HG03432 (cell line): ENCODE data around the gene GDI1.
"Not testable (repeated sequence)": the region's sequence is repeated elsewhere in the genome, so short reads cannot be mapped to it uniquely, and the experiment has no call there.

Experiments
- ATAC-seq: cut with Tn5 transposase; IDR thresholded peaks from one replicate; pipeline ENCODE4 v1.9.1; 2021; ENCODE audit warnings: mild to moderate bottlenecking, moderate library complexity; ENCODE audit not compliant: unreplicated experiment

GDI1 gene

DNA sequence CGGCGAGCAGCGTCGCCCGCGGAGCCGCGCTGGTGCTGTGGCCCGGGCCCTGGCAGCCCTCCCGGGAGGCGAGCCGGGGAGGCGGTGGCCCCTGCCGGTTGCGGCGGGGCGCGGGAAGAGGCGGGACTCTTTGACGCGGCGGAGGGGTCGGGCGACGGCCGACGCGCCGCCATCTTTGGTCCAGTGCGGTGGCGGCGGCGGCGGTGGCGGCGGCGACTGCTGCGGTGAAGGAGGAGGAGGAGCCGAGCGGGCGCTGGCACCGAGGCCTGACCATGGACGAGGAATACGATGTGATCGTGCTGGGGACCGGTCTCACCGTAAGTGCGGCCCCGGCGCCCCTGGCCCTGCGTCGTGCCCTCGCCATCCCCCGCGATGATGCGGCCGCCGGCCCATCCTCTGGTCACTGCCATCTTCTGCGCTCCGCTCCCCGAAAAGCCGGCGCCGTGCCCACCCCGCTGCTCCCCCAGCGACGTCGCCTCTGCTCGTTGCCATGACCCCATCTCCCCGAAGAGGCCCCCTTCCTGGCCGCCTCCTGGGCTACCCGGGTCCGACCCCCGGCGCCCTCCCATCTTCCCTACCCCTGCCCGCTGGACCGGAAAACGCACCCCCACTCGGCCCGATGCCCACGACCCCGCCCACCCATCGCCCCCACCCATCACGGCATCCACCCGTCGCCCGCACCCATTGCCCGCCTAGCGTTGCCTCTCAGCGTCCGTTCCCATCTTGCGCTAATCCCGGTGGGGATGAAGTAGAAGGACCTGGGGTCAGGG is at the start of gene GDI1:
GDI1 (plus strand) TSS at position 172 of the 770 bp plus-strand sequence; CDS start at position 273, 101 bp downstream.
- peak; percentile 48 for ATAC-seq

DNA sequence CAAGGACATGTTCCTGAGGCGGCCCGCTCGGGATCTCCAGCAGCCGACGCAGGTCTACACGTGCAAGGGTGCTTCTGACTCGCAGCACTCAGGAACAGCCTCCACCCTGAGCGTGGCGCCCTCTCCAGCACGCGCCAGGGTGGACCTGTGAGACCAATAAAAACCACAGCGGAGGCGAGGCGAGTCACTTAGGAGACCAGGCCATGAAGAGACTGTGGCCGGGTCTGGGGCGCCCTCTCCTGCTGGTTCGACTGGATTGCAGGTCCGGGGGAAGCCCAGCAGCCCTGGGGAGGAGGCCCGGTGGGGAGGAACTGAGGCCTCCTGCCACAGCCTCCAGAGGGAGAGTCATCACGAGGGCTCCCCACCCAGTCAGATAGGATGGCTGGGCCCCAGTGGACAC is 48.9 kb upstream of the GDI1 start:
- not testable (repeated sequence) for ATAC-seq

DNA sequence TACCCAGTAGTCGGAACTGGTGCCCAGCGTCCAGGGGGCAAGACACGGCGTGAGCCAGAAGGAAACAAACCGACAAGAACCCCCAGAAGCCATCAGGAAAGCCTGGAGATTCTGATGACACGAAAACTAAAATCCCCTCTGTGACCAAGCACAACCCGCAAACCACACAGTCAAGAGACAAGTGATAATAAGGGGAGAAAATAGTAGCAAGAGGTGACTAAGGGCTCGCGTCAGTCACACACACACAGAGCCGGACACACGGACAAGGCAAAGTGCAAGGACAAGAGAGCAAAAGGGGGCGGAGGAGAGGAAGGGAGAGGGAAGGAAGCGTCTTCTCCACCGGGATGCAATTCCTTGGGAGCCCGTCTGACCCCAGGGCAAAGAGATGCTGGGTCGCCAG is 48.3 kb upstream of the GDI1 start:
- not testable (repeated sequence) for ATAC-seq

DNA sequence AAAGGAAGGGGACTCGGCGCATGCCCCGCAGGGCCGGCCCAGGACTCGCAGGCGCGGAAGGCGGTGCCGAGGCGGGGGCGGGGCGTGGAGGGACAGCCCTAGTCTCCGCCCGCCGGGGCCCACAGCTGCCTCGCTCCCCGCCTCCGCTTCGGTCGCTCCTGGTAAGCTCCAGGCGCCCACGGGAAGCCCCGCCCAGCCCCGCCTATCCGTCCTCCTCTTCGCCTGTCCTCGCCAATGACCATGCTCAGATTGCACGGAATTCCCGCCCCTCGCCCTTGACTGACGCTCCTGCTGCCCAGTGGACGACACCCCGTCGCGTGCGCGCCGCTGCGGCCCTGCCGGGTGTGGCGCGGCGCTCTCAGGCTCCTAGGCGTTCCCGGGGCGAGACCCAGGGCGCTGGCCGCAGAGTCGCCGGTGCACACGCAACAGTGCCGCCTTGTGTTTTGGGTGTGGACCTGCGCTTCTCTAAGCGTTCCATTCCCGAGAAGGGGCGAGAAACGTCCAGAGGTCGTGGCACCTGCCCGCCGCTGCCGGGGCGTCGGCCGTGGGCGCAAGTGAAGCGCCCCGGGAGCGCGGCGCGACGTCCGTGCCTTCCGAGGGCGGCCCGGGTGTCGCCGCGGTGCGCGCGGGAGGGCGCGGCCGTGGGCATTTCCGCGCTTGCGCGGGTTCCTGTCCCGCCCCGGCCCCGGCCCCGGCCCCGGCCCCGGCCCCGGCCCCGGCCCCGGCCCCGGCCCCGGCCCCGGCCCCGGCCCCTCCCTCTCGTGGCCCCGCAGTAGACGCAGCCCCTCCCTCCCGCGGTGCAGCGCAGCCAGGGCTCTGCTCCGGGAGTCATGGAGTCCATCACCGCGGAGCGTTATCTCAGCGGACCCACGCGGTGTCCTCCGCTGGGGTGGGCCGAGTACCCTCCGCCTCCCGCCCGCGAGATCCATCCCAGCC is 46.9 kb upstream of the GDI1 start:
- ATAC-seq: peak; percentile 75

DNA sequence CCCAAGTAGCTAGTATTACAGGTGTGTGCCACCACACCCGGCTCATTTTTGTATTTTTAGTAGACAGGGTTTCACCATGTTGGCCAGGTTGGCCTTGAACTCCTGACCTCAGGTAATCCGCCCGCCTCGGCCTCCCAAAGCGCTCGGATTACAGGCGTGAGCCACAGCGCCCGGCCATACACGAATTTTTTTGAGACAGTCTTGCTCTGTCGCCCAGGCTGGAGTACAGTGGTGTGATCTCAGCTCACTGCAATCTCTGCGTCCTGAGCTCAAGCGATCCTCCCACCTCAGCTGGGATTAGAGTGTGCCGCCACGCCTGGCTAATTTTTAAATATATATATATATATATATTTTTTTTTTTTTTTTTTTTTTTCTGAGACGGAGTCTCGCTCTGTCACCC is 40.6 kb upstream of the GDI1 start:
- ATAC-seq: not testable (repeated sequence)

DNA sequence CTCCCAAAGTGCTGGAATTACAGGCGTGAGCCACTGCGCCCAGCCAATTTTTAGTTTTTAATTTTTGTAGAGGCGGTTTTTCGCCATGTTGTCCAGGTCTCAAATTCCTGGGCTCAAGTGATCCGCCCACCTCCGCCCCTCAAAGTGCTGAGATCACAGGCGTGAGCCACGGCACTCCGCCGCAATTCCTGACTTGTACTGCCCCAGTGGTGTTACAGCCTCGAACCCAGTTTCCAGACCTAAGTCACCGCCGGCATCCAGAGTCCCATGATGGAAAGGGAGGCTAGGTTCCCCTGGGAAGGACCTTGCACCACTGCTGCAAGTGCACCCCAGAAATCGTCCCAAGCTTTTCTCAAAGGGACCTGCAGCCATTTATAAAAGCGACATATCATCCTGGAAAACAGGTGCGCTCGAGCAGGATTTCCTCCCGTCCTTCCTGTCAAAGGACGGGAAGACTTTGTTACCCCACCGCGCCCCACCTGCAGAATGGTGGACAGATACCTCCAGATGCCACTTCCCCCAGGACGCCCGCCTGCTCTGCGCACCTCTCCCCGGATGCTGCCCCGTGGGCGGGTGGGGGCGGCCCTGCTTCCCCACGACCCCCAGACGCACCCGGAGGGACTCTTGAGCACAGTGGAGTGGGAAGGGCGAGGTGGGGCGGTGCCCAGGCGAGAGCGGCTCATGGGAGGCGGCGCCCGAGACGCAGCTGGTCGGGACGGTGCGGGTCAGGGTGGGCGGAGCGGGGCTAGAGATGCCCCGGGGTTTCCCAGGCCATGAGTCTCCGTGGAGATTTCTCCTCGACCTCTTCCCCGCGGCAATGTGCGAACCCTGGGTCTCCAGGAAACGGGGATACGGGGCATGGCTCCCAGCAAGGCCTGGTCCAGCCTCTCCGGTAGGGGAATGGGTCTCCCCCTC is 39.7 kb upstream of the GDI1 start:
- peak; percentile 60 for ATAC-seq

DNA sequence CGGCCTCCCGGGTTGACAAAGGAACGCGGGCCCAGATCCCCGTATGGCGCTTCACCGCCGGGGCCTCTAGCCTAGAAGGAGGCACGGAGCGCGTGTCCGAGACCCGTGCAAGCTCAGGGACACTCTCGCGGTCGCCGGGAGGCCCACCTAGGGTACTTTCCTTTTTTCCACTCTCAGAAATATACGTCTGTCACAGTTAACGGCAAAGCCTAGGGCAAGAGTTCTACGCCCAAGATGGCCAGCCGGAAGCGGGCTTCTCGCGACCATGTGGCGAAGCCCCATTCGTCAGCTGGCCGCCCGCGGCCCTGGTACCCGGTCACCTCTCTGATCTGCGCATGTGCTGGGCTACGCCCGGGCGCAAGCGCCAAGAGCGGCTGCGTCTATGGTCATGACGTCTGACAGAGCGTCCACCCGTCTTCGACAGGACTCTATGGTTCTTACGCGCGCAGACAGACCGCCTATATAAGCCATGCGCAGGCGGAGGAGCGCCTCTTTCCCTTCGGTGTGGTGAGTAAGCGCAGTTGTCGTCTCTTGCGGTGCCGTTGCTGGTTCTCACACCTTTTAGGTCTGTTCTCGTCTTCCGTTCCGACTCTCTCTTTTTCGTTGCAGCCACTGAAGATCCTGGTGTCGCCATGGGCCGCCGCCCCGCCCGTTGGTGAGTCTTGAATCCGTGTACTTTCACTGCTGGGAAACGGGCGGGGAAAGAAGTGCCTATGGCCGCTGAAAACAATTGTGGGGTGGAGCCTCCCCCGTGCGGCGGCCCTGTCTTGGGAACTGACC is 38.9 kb upstream of the GDI1 start, which contains the start of gene RPL10:
RPL10 (plus strand) TSS at position 490 of the 780 bp plus-strand sequence; CDS start at position 633, 143 bp downstream.
- ATAC-seq: peak; percentile 84

DNA sequence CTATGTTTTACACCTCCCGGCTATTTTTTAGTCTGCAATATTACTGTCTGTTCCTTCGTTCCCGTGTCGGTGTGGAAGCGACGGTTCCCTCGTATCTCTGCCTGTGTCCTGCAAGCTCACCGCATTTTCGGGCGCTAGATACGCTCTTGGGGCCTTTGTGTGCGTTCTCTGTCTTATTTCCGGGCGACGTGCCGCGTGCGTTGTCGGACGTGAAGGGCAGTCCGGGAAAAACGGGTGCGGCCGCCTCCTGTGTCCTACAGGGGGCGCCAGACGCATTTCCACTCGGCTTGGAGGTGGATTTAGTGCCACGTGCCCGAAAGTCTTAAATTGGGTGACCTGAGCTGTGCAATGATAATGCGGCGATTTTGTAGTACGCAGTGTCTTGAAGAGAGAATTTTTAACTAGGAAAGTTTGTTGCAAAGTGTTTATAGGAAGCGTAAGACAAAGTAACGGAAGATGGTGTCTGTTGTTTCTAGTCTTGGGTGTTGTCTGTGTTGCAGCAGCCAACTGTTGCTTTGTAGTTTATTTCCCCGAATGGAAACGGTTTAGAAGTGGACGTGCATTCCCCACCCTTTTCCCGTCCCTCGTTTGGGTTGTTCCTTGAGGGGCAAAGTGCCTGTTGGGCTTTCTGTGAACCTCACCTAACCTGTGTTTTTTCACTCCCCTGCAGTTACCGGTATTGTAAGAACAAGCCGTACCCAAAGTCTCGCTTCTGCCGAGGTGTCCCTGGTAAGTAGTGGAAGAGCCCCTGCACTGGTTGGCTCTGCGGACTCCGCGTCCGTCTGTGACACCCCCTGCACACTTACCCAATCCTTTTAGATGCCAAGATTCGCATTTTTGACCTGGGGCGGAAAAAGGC is 38.1 kb upstream of the GDI1 start:
- ATAC-seq: peak; percentile 20

DNA sequence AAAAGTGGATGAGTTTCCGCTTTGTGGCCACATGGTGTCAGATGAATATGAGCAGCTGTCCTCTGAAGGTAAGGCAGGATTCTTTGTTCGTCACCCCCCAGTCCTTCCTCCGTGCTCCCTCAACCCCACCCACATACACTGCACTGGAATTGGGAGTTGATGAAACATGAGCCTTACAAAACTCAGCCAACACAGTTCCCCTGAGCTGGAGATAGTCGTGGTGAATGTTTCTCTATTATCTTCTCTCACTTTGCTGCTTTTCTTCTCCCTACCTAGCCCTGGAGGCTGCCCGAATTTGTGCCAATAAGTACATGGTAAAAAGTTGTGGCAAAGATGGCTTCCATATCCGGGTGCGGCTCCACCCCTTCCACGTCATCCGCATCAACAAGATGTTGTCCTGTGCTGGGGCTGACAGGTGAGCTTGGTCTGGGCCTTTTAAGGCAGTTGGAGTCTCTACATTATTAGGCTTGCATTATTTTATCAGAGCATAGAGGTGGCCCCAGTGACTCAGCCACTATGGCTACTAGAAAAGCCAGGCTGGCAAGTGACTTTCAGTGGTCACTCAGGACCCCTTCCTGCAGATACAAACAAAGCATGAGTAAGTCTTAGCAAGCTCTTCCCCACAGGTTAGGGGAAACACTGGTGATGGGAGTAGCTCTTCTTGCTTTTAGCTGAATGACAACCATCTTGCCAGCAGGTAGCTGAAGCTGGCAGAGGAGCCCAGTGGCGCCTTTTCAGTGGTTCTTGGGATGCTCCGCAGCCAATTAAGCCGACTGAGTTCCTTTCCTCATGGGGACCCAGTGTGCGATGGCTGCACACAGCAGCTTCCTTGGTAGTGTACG is 37.2 kb upstream of the GDI1 start:
- no peak for ATAC-seq

DNA sequence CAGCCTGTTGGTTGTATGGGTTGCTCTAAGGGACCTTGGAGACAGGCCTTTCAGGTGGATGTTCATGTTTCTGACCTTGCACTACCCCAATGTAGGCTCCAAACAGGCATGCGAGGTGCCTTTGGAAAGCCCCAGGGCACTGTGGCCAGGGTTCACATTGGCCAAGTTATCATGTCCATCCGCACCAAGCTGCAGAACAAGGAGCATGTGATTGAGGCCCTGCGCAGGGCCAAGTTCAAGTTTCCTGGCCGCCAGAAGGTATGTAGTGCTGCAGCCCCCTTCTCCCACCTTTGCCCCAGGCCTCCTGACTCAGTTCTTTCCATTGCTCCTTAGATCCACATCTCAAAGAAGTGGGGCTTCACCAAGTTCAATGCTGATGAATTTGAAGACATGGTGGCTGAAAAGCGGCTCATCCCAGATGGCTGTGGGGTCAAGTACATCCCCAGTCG is 36.6 kb upstream of the GDI1 start:
- ATAC-seq: not testable (repeated sequence)

DNA sequence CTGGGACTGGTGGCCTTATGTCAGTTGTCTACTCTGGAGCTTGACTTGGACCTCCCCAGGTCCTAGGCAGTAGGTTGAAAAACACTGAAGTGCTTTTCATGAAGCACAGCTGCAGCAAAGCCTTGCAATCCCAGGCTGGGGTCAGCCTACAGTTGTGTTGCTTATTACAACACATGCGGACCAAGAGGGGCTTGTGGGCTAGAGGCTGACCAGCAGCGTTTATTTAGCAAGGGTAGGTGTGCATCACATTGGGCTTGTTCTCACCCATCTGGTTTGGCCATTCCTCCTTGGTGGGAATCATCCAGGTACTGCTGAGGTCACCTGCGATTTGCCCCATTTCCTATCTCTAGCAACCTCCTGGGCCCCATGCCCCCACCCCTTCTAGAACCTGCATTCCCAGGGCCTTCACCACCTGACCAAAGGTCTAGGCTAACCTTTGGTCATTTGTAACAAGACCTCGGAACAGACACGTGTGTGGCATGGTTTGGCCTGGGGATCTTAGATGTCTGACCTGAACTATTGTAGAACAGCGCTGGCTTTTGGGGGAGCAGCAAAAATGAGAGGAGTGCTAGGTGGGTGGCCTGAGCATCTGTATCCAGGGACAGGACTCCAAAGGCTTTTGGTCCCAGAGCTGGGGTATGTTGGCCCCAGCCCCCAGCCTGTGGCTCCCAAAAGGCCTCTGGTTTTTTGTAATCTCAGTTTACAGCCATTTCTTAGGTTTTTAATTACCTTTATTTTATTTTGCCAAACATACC is 35.7 kb upstream of the GDI1 start:
- ATAC-seq: no peak

DNA sequence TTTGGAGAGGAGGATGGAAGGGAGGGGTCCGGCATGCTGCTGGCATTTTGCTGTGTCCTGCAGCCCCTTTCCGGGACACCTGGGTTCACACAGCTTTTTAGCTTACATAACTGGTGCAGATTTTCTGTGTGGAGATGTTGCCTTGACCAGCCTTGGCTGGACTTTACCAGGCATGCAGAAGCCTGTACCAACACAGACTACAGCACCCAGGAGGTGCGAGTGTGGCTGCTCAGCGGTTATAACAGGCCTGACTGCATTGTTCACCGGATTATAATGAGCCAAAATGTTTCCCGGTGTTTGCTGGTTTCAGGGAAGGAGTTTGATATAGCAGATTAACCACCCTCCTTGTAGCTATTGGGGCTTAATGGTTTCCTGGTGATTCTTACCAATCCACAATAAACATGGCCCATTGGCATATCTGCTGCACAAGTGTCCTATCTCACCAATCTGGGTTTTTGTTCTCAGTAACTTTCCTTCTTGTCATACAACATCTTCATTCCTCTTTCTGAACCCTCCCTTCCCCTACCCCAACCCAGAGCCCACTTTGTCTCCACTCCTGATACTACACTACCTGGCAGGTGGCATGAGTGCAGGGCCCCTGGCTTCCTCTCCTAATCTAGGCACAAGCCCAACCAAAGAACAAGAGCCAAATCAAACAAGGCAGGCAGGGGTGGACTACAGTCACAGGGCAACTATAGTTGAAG is 34.9 kb upstream of the GDI1 start:
- ATAC-seq: no peak

DNA sequence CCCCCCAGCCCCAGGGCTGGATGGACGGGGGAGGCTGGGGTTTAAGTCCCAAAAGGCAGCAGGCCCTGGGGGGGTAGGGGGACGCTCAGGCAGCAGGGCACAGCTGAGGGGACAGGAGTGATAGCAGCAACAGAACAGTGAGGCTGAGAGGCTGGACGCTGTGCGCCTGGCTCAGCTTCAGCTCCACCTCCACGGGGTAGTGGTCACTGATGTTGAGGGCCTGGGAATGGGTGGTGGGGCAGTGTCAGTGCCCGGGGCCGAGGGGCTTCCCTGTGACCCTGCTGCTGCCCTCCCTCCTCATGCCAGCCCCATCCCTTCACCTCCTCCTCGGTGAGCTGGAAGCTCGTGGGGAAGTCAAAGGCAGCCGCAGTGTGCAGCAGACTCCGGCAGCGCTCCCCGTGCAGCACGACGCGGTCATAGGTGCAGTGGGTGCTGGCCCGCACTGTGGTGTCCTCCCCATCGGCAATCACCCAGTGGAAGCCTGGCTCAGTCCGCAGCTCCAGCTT is 34.3 kb upstream of the GDI1 start:
- ATAC-seq: no peak

DNA sequence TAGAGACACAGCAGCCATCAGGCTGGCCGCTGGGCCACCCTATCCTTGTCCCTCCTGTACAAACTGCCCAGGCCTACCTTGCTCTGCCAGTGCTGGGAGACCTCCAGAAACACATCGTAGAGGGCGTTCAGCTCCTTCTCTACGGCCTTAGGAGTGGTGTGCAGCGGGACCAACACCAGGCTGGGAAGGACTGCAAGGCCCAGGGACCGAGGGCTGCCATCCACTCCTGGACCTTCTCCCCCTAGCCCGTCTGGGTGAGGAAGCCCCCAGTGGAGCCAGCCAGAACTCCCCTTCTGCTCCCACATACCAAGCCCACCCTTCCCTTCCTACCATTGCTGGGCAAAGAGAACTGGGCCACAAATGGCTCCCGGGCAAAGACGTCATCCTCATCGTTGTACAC is 33.8 kb upstream of the GDI1 start:
- ATAC-seq: no peak

DNA sequence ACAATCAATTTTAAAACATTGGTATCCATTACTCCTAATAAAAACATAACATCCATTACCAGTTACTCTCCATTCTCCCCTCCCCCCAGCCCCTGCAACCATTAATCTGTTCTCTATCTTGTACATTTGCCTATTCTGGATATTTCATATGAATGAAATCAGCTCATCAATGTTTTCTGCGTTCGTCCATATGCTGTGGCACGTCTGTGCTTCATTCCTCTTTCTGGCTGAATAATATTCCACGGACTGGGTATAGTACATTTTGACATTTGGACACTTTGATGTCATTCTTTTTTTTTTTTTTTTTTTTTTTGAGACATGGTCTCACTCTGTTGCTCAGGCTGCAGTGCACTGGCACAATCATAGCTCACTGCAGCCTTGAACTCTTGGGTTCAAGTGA is 33.1 kb upstream of the GDI1 start:
- no peak for ATAC-seq

DNA sequence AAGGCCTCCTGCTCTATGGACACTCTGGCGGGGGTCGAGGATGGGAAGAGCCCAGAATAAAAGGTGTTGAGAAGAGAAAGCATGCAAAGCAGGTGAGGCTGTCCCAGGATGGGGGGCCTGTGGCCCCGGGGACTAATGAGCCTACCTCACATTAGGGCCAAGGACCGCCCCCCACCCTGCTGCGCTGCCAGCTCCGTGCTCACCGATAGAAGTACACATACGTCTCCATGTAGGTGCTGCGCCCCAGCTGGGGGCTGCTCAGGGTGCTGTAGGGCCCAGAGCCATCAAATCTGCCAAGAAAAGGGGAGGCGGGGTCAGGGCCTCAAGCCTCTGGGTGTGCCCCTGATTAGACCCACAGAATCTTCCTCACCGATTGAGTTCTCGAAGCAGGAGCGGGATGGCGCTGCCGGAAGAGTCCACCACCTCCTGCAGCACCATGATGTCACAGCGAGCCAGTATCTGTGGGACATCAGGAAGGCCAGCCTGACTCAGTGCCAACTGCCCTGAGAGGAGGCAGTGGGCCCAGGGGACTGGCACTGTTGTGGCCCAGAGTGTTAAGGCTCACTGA is 32.2 kb upstream of the GDI1 start:
- ATAC-seq: no peak
